ENCODE measurements around the gene ANGPTL2.

- no peak for TF ChIP-seq CTCF (IDR thresholded peaks at IDR 0.05; ENCODE audit: low read depth, low read length)
- no peak for TF ChIP-seq EZH2phosphoT487 (IDR thresholded peaks at IDR 0.05; ENCODE audit: low read depth)
These were observed 32.8 kb downstream of the ANGPTL2 start for GRCh38 chr9:127089631-127090081.
